Lung (tissue), 12 donors: ENCODE results near the gene CBLC. TPM values are rescaled to one million over a fixed set of nuclear protein-coding genes. Genes with fewer than 3 reads are reported as not detected.

Experiments used
- ATAC-seq: fragments of 200-7000 bp; cut with Tn5 transposase; one replicate; pipeline ENCODE4 v1.9.1; 2020; ENCODE audit warnings: moderate number of reproducible peaks; ENCODE audit not compliant: insufficient read depth, low FRiP score
- DNase-seq, 3 donors: peaks; one replicate each; pipeline ENCODE4 v3.0.0-alpha.2; 2013 to 2017
- H3K27ac ChIP-seq, 2 donors: one replicate each; pipeline ENCODE4 v1.5.1; 2013; ENCODE audit warnings: mild to moderate bottlenecking in 2 of 2, moderate library complexity in 2 of 2, control low read depth in 1 of 2, inconsistent platforms in 1 of 2, low read depth in 1 of 2, low read length in 1 of 2
- H3K27me3 ChIP-seq, 3 donors: one replicate each; pipeline ENCODE4 v1.5.1; 2013; ENCODE audit warnings: low read length in 2 of 3; ENCODE audit not compliant: control insufficient read depth in 3 of 3, insufficient read depth in 3 of 3
- H3K36me3 ChIP-seq, 4 donors: one replicate each; pipeline ENCODE4 v1.5.1; 2013; ENCODE audit warnings: low read length in 4 of 4, mild to moderate bottlenecking in 1 of 4, moderate library complexity in 1 of 4; ENCODE audit not compliant: control insufficient read depth in 4 of 4, insufficient read depth in 4 of 4
- H3K4me1 ChIP-seq, 5 donors: one replicate each; pipeline ENCODE4 v1.5.1; 2013; ENCODE audit warnings: low read length in 5 of 5, mild to moderate bottlenecking in 2 of 5, moderate library complexity in 1 of 5; ENCODE audit not compliant: control insufficient read depth in 5 of 5, insufficient read depth in 5 of 5
- H3K4me3 ChIP-seq: one replicate; pipeline ENCODE4 v1.5.1; 2013; ENCODE audit warnings: mild to moderate bottlenecking, control low read depth, moderate library complexity
- H3K9ac ChIP-seq, 2 donors: one replicate each; pipeline ENCODE4 v1.5.1; 2013; ENCODE audit warnings: low read length in 2 of 2, control low read depth in 1 of 2; ENCODE audit not compliant: insufficient read depth in 1 of 2
- H3K9me3 ChIP-seq, 4 donors: one replicate each; pipeline ENCODE4 v1.5.1; 2013; ENCODE audit warnings: low read length in 3 of 4, mild to moderate bottlenecking in 1 of 4, moderate library complexity in 1 of 4; ENCODE audit not compliant: control insufficient read depth in 4 of 4, insufficient read depth in 3 of 4
- WGBS, 2 donors: extraction: QIAGEN DNeasy Blood & Tissue Kit; methylation state at CpG; one replicate each; pipeline ENCODE4 v1.1.7; 2013; 5-methylcytosine and 5-hydroxymethylcytosine counted together
- polyA plus RNA-seq, 2 donors: library from polyadenylated mRNA; stranded (reverse); fragments of 200-250 nt; gene quantifications; one replicate each; pipeline ENCODE4 v1.2.1, GENCODE V29; 2013
- total RNA-seq, 2 donors: library from RNA; depleted of rRNA in 1 of 2; stranded (reverse); fragments of >200 nt in 1 of 2; gene quantifications; one replicate each; pipeline ENCODE4 v1.2.1, GENCODE V29; 2014 to 2021
- TF ChIP-seq, protein P1 (sequence below): IDR thresholded peaks from 2 replicates; pipeline ENCODE4 v1.5.1; 2012; ENCODE audit warnings: mild to moderate bottlenecking; ENCODE audit errors: control extremely low read depth, extremely low read depth
- donor health status: control.
- donor health status: control.
- donor health status: Bipolar disorder and iron deficiency.
- donor health status: healthy.
- donor health status: DM: yes; HTN: yes; CAD: no.

CBLC gene
- total and polyA plus RNA-seq, 4 donors: 4.0 to 5.5 (median 5.1) TPM

DNA sequence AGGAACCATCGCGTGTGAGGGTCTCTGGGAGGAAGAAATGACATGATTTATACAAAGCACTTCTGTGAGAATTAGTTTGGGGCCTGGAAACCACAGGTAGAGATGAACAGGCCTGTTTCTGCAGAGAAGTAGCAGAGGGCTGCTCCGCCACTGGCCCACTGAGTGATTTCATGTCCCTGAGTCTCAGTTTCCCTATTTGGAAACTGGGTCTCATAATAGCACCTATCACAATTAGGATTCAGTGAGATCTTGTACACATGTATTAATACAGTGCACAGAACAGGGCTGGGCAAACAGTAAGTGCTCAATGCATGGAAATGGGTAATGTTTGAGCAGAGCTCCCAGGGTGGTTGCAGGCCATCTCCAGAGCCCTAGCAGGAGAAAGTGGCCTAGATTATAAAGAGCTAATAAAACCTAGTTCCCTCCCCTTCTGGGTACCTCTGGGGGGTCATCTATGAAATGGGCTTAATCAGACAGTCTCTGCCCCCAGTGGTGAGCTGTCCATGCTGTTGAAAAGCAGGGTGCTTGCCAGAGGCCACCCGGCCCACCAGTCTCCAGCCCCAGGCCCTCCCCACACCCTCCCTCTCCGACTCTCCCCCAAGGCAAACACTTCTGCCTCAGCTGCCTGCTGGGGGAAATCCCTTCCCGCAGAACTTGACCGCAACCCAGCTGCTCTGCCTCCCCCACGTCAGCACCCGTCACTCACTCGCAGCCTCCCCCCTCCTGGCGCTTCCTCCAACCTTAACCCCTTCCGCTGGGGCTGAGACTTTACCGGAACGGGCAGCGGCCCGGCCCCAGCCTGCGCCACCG lies 24.7 kb upstream of the CBLC start:
- peaks cover 10 to 43% (median 28%) of the 10 kb centered on the region in 5 donors for H3K4me1 ChIP-seq
- peak; percentile 89 to 94 (median 93) for DNase-seq
- peak; percentile 66 for ATAC-seq
- peak overlapping the region in 1 of 2 donors; percentile 26 for H3K9ac ChIP-seq
- H3K9me3 ChIP-seq: no peaks in the 10 kb centered on the region
- 9 to 10% methylated on average over 18 of the region's 18 CpGs for WGBS, 2 donors
- H3K4me3 ChIP-seq: peak overlapping the region; percentile 6
- peaks cover 0 to 25% (median 1%) of the 10 kb centered on the region in 4 donors for H3K36me3 ChIP-seq
- peak overlapping the region; percentile 87 to 98 for H3K27ac ChIP-seq
- TF ChIP-seq, protein P1, sequence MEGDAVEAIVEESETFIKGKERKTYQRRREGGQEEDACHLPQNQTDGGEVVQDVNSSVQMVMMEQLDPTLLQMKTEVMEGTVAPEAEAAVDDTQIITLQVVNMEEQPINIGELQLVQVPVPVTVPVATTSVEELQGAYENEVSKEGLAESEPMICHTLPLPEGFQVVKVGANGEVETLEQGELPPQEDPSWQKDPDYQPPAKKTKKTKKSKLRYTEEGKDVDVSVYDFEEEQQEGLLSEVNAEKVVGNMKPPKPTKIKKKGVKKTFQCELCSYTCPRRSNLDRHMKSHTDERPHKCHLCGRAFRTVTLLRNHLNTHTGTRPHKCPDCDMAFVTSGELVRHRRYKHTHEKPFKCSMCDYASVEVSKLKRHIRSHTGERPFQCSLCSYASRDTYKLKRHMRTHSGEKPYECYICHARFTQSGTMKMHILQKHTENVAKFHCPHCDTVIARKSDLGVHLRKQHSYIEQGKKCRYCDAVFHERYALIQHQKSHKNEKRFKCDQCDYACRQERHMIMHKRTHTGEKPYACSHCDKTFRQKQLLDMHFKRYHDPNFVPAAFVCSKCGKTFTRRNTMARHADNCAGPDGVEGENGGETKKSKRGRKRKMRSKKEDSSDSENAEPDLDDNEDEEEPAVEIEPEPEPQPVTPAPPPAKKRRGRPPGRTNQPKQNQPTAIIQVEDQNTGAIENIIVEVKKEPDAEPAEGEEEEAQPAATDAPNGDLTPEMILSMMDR: no peak
- H3K27me3 ChIP-seq: no peaks in the 10 kb centered on the region

DNA sequence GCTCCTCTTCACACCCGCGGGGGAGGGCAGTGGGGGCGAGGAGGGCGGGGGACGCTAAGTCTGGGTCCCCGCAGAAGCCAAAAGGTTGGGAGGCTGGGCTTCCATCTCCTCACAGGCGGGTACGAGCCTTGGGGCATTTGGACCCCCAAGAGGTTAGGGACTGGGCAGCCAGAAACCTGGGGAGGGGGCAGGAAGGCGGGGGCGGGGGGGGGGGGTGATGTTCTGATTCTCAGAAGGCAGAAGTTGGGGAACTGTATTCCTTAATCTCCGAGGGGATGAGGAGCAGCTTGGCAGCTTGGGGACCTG lies 24.1 kb upstream of the CBLC start:
- no peak for ATAC-seq
- Histone ChIP-seq H3K9me3 (no peaks in the 10 kb centered on the region), H3K27me3 (no peaks in the 10 kb centered on the region), H3K9ac (peak overlapping the region in 1 of 2 donors; percentile 47), H3K36me3 (peaks cover 0 to 31% (median 4%) of the 10 kb centered on the region in 4 donors), H3K4me3 (peak overlapping the region; percentile 27), H3K4me1 (peaks cover 14 to 46% (median 28%) of the 10 kb centered on the region in 5 donors), H3K27ac (peak overlapping the region; percentile 87 to 98)
- TF ChIP-seq, protein P1: no peak
- WGBS, 2 donors: 1 to 2% methylated on average over 10 to 11 of the region's 11 CpGs
- no peak for DNase-seq

DNA sequence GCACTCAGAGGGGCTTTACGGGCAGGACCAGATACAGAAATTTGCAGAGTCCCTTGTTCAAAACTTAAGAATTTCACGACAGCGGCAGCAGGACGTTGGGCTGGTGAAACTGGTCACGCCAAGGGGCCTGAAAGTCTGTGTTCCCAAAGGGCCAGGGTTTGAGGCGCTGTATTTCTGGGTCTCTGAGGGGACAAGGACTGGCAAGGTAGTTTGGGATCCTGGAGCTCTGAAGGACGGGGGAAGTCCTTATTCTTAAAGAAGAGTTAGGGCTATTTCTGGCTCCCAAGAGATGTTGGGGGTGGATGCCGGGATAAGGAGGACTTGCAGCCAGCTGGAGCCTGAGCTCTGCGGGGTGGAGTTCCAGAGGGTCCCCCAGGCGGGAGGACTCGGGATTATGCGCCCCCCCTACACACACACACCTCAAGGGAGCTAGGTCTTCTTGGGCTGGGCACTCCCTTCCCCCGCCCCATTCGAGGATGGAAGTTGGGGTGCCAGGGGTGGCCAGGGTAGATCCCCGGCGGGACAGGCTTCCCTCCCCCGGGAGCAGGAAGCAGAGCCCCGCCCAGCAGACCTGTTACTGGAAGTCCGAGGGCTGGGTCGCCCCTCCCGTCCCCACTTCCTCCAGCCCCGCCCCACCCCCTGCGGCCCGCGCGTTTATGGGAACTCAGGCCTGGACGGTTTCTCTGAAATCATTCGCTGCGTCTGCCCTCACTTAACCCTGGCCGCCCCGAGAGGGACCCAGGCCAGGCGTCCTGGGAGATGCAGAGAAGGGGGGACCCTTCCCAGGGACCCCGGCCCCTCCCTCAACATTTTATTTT lies 23.5 kb upstream of the CBLC start:
- peak; percentile 76 for ATAC-seq
- peak; percentile 75 to 83 (median 81) for DNase-seq
- 1% methylated on average over 27 to 33 of the region's 33 CpGs for WGBS, 2 donors
- peaks cover 14 to 46% (median 28%) of the 10 kb centered on the region in 5 donors for H3K4me1 ChIP-seq
- H3K36me3 ChIP-seq: peaks cover 0 to 36% (median 4%) of the 10 kb centered on the region in 4 donors
- peak overlapping the region in 1 of 2 donors; percentile 47 for H3K9ac ChIP-seq
- H3K27ac ChIP-seq: peak overlapping the region; percentile 87 to 98
- TF ChIP-seq, protein P1: no peak
- peak overlapping the region; percentile 27 for H3K4me3 ChIP-seq
- no peaks in the 10 kb centered on the region for H3K27me3 ChIP-seq
- no peaks in the 10 kb centered on the region for H3K9me3 ChIP-seq
